SK-N-SH (cell line): ENCODE results near the gene TSEN15.

Source experiments
- CHD2 ChIP-seq: fragments of 150-350 bp; IDR thresholded peaks from 2 replicates; pipeline ENCODE4 v1.6.1; 2018; ENCODE audit warnings: low read length; ENCODE audit not compliant: partially characterized antibody
- CTCF ChIP-seq: fragments of 200-600 bp; sonication (generic); IDR thresholded peaks from 2 replicates; pipeline ENCODE4 v1.6.1; 2017; ENCODE audit warnings: antibody characterized with exemption, mild to moderate bottlenecking, moderate library complexity
- EP300 ChIP-seq, 2 experiments: IDR thresholded peaks; 2 replicates each; pipeline versions ENCODE4 v1.4.0 to v1.6.1; 2012; ENCODE audit warnings: borderline replicate concordance in 1 of 2, low read depth in 1 of 2, low read length in 1 of 2
- EZH2phosphoT487 ChIP-seq: fragments of 200-600 bp; sonication (generic); IDR thresholded peaks from 2 replicates; pipeline ENCODE4 v1.6.1; 2017; ENCODE audit warnings: low read depth, mixed run types, mild to moderate bottlenecking, antibody characterized with exemption, moderate library complexity, borderline replicate concordance
- GABPA ChIP-seq: IDR thresholded peaks from 2 replicates; pipeline ENCODE4 v1.4.0; 2012; ENCODE audit warnings: low read depth, mild to moderate bottlenecking
- MXI1 ChIP-seq: IDR thresholded peaks from 2 replicates; pipeline ENCODE4 v1.6.1; 2012; ENCODE audit warnings: mild to moderate bottlenecking, low read depth, low read length, improper control_type of control experiment
- NFIC ChIP-seq: IDR thresholded peaks from 2 replicates; pipeline ENCODE4 v1.4.0; 2012; ENCODE audit warnings: borderline replicate concordance
- NRF1 ChIP-seq: IDR thresholded peaks from 2 replicates; pipeline ENCODE4 v1.6.1; 2012; ENCODE audit warnings: low read depth, mild to moderate bottlenecking, low read length
- POLR2AphosphoS5 ChIP-seq: IDR thresholded peaks from 2 replicates; pipeline ENCODE4 v1.6.1; 2012; ENCODE audit warnings: low read depth, low read length
- SMC3 ChIP-seq: IDR thresholded peaks from 2 replicates; pipeline ENCODE4 v1.6.1; 2012; ENCODE audit warnings: low read depth, low read length, improper control_type of control experiment
- TEAD4 ChIP-seq: IDR thresholded peaks from 2 replicates; pipeline ENCODE4 v1.4.0; 2012; ENCODE audit warnings: mild to moderate bottlenecking, borderline replicate concordance; ENCODE audit not compliant: insufficient read depth
- TF ChIP-seq, protein P1 (sequence below): IDR thresholded peaks from 2 replicates; pipeline ENCODE4 v1.6.1; 2012; ENCODE audit warnings: mild to moderate bottlenecking, low read depth, low read length, moderate library complexity

GRCh38 chr1:184093071-184093470, 41.5 kb downstream of the TSEN15 start:
- TF ChIP-seq CTCF (no peak), EZH2phosphoT487 (no peak), CHD2 (no peak), GABPA (no peak), POLR2AphosphoS5 (no peak), TEAD4 (no peak), EP300 (IDR thresholded peaks at IDR 0.05; ENCODE audit: borderline replicate concordance in 1 of 2, low read depth in 1 of 2, low read length in 1 of 2) (no peak), NFIC (no peak), SMC3 (no peak), NRF1 (no peak), MXI1 (no peak)
- TF ChIP-seq, protein P1, sequence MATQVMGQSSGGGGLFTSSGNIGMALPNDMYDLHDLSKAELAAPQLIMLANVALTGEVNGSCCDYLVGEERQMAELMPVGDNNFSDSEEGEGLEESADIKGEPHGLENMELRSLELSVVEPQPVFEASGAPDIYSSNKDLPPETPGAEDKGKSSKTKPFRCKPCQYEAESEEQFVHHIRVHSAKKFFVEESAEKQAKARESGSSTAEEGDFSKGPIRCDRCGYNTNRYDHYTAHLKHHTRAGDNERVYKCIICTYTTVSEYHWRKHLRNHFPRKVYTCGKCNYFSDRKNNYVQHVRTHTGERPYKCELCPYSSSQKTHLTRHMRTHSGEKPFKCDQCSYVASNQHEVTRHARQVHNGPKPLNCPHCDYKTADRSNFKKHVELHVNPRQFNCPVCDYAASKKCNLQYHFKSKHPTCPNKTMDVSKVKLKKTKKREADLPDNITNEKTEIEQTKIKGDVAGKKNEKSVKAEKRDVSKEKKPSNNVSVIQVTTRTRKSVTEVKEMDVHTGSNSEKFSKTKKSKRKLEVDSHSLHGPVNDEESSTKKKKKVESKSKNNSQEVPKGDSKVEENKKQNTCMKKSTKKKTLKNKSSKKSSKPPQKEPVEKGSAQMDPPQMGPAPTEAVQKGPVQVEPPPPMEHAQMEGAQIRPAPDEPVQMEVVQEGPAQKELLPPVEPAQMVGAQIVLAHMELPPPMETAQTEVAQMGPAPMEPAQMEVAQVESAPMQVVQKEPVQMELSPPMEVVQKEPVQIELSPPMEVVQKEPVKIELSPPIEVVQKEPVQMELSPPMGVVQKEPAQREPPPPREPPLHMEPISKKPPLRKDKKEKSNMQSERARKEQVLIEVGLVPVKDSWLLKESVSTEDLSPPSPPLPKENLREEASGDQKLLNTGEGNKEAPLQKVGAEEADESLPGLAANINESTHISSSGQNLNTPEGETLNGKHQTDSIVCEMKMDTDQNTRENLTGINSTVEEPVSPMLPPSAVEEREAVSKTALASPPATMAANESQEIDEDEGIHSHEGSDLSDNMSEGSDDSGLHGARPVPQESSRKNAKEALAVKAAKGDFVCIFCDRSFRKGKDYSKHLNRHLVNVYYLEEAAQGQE, result no peak
